Breast epithelium (tissue), 4 donors: ENCODE measurements around the gene COA4. TPM values are rescaled to one million over a fixed set of nuclear protein-coding genes. Genes with fewer than 3 reads are reported as not detected.

Experiments
- DNase-seq, 2 donors: peaks; one replicate each; pipeline ENCODE4 v3.0.0-alpha.2; 2019; ENCODE audit warnings: low spot score in 2 of 2
- H3K27ac ChIP-seq, 2 donors: fragments of 200-600 bp; sonication (generic) in 1 of 2; one replicate each; pipeline ENCODE4 v1.5.1; 2016 to 2019; ENCODE audit warnings: mild to moderate bottlenecking in 1 of 2
- H3K27me3 ChIP-seq, 2 donors: fragments of 200-600 bp; sonication (generic) in 1 of 2; one replicate each; pipeline versions ENCODE4 v1.5.1 to v1.6.0; 2017 to 2019; ENCODE audit warnings: control low read depth in 1 of 2, mild to moderate bottlenecking in 1 of 2
- H3K36me3 ChIP-seq: fragments of 200-600 bp; one replicate; pipeline ENCODE4 v1.5.1; 2019
- H3K4me1 ChIP-seq, 2 donors: fragments of 200-600 bp; sonication (generic); one replicate each; pipeline ENCODE4 v1.5.1; 2016 to 2019; ENCODE audit warnings: control low read depth in 1 of 2
- H3K4me3 ChIP-seq, 3 donors: fragments of 200-600 bp; sonication (generic); 1 replicate in 2 of 3; 2 replicates in 1 of 3; pipeline ENCODE4 v1.5.1; 2016 to 2019; ENCODE audit warnings: mild to moderate bottlenecking in 3 of 3, moderate library complexity in 2 of 3
- H3K9me3 ChIP-seq, 2 donors: fragments of 200-600 bp; sonication (generic) in 1 of 2; one replicate each; pipeline ENCODE4 v1.5.1; 2016 to 2019; ENCODE audit warnings: control low read depth in 1 of 2
- POLR2A ChIP-seq: fragments of 450-650 bp; IDR thresholded peaks from one replicate; pipeline ENCODE4 v1.6.1; 2016; ENCODE audit warnings: antibody characterized with exemption, mild to moderate bottlenecking, moderate library complexity
- POLR2AphosphoS5 ChIP-seq, 3 donors: sonication (generic); formaldehyde crosslinking; IDR thresholded peaks; one replicate each; pipeline ENCODE4 v1.6.1; 2017; ENCODE audit warnings: antibody characterized with exemption in 3 of 3
- intact Hi-C: fragments of 100-400 bp; cut with DNase I; formaldehyde crosslinking; loops from one replicate; pipeline ENCODE4 v1.15.1; 2023; ENCODE audit warnings: low total_unique reads
- total RNA-seq, 3 donors: library from RNA; depleted of rRNA; stranded (reverse); fragments of >200 nt; gene quantifications; one replicate each; pipeline ENCODE4 v1.1.0, GENCODE V29; 2016
- TF ChIP-seq, protein P1 (sequence below), 3 donors: fragments of 450-650 bp; IDR thresholded peaks; one replicate each; pipeline ENCODE4 v1.5.1; 2016 to 2017; ENCODE audit warnings: antibody characterized with exemption in 3 of 3, mild to moderate bottlenecking in 3 of 3, moderate library complexity in 3 of 3

Gene COA4
- total RNA-seq, 3 donors from 2014 or later: 58.9 to 76.7 (median 74.2) TPM

DNA sequence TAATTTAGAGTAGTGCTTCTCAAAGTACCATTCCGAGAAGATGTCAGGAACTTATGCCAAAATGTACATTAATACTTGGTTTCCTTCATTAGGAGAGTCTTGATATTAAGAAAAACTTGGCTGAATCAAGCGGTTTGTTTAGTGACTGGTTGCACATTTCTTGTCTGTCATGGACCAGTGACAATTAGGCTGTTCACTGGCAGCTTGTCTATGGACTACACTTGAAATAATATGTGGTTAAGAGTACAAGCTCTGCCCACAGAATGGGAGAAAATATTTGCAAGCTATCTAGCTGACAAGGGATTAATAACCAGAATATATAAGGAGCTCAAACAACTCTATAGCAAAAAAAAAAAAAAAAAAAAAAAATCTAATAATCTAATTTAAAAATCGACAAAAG is 24.6 kb downstream of the COA4 start:
- no peaks in the 10 kb centered on the region for H3K9me3 ChIP-seq
- H3K4me3 ChIP-seq: no peak overlapping the region
- H3K4me1 ChIP-seq: no peaks in the 10 kb centered on the region
- no peaks in the 10 kb centered on the region for H3K36me3 ChIP-seq
- H3K27me3 ChIP-seq: no peaks in the 10 kb centered on the region
- DNase-seq: no peak
- intact Hi-C loops: no loop called here
- TF ChIP-seq POLR2A (no peak), POLR2AphosphoS5 (IDR thresholded peaks at IDR 0.05) (no peak)
- TF ChIP-seq, protein P1, sequence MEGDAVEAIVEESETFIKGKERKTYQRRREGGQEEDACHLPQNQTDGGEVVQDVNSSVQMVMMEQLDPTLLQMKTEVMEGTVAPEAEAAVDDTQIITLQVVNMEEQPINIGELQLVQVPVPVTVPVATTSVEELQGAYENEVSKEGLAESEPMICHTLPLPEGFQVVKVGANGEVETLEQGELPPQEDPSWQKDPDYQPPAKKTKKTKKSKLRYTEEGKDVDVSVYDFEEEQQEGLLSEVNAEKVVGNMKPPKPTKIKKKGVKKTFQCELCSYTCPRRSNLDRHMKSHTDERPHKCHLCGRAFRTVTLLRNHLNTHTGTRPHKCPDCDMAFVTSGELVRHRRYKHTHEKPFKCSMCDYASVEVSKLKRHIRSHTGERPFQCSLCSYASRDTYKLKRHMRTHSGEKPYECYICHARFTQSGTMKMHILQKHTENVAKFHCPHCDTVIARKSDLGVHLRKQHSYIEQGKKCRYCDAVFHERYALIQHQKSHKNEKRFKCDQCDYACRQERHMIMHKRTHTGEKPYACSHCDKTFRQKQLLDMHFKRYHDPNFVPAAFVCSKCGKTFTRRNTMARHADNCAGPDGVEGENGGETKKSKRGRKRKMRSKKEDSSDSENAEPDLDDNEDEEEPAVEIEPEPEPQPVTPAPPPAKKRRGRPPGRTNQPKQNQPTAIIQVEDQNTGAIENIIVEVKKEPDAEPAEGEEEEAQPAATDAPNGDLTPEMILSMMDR (IDR thresholded peaks at IDR 0.05): no peak
- H3K27ac ChIP-seq: no peak overlapping the region

DNA sequence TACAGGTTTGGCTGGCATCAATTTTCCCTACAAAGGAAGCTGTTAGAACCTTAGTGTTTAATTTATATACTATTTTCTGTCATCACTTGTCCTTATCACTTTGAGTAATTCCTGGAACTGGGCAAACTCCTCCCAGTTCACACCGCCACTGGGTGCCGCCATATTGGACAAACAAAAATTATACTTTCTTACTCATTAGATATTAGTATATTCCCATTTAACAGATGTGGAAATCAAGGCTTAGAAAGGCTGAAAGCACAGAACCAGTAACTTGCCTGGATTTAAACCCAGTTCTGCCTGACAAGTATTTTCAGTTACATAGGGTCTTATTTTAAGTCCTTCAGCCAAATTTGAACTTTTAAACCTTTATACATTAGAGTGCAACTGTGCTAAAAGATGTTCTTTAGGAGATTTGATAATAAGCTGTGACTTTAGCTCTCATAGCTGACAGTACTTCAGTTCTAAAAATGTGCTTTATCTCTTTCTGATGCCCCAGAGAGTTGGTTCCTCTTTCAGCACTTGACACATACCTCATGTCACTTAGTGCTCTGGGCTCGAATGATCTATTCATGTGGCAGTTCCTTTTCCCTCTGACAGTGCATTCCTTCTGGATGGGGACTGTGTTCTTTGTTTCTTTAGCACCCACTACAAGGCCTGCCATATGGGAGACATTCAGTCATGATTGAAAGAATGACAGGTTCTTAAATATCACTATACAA is 25.4 kb downstream of the COA4 start:
- no peaks in the 10 kb centered on the region for H3K9me3 ChIP-seq
- H3K36me3 ChIP-seq: no peaks in the 10 kb centered on the region
- no peaks in the 10 kb centered on the region for H3K27me3 ChIP-seq
- no peaks in the 10 kb centered on the region for H3K4me1 ChIP-seq
- H3K4me3 ChIP-seq: no peak overlapping the region
- no peak for DNase-seq
- H3K27ac ChIP-seq: no peak overlapping the region
- intact Hi-C loops: no loop called here
- TF ChIP-seq, protein P1 (IDR thresholded peaks at IDR 0.05): no peak
- TF ChIP-seq POLR2A (no peak), POLR2AphosphoS5 (IDR thresholded peaks at IDR 0.05) (no peak)

DNA sequence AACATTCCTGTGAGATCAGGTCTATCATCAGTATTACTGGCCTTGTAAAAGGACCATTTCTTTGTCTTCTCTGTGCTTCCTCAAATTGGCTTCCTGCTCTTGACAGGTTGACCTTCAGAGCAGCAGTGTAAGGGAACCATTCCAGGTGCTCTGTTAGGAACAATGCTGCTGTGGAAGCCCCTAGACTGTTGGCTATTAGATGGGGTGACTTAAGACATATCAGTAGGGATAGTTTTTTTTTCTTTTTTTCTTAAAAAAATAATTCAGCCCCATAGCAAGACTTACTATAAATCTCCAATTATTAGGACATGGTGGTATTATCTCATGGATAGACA is 37.6 kb downstream of the COA4 start:
- TF ChIP-seq POLR2AphosphoS5 (IDR thresholded peaks at IDR 0.05) (no peak), POLR2A (no peak)
- TF ChIP-seq, protein P1 (IDR thresholded peaks at IDR 0.05): no peak
- Histone ChIP-seq H3K4me3 (no peak overlapping the region), H3K27ac (no peak overlapping the region), H3K9me3 (no peaks in the 10 kb centered on the region), H3K36me3 (no peaks in the 10 kb centered on the region), H3K27me3 (no peaks in the 10 kb centered on the region), H3K4me1 (no peaks in the 10 kb centered on the region)
- DNase-seq: no peak
- intact Hi-C loops: no loop called here

DNA sequence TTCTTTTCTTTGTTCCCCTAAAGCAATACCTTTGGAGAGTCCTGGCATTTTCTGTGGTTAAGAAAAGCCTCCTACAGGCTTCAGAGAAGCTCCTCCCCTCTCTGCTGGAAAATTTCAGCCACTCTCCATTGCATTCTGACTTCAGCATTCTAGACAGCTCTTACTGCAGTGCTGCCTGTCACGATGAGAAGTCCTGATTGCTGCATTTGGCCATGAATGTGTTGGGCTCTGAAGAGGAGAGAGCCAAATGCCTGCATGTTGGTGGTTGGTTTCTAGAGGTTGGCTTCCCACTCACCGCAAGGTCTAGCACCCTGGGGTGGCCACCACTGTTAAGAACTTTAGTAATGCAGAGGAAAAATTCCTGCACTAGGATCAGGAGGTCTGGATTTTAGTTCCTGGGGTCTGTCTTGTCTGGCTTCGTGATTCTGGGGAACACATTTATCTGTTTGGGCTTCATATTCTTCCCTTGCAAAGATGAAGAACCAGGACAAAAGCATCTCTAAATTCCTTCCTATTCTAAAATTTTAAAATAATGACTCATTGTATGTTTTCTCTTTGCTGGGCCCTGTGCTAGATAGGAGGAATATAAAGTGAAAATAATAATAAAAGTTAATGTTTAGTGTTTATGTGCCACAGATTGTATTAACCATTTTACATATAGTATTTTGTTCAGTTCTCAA is 38.1 kb downstream of the COA4 start:
- Histone ChIP-seq H3K36me3 (no peaks in the 10 kb centered on the region), H3K4me3 (no peak overlapping the region), H3K4me1 (no peaks in the 10 kb centered on the region), H3K27me3 (no peaks in the 10 kb centered on the region), H3K27ac (no peak overlapping the region), H3K9me3 (no peaks in the 10 kb centered on the region)
- DNase-seq: no peak
- intact Hi-C loops: no loop called here
- TF ChIP-seq POLR2A: no peak
- TF ChIP-seq, protein P1 (IDR thresholded peaks at IDR 0.05): no peak
- no peak for TF ChIP-seq POLR2AphosphoS5 (IDR thresholded peaks at IDR 0.05)

DNA sequence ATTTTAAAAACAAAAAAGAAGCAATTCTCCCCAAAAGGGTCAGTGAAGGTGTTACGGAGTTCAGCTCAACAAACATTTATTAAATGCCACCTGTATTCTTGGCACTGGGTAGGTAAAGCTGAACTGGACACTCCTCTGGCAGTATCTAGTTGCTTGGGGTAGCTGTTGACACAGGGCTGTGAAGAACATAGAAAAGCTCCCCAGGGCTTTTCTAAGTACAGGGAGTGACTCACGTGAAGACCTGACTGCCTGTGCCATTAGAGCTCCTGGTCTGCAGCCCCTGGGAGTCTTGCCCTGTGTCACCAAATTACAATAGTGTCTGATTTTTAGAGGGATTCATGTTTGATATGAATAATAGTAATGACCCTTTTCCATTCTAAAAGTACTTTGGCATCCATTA is 43.6 kb downstream of the COA4 start:
- TF ChIP-seq, protein P1 (IDR thresholded peaks at IDR 0.05): no peak
- TF ChIP-seq POLR2AphosphoS5 (IDR thresholded peaks at IDR 0.05) (no peak), POLR2A (no peak)
- H3K9me3 ChIP-seq: no peaks in the 10 kb centered on the region
- H3K27me3 ChIP-seq: no peaks in the 10 kb centered on the region
- no peaks in the 10 kb centered on the region for H3K36me3 ChIP-seq
- H3K4me3 ChIP-seq: no peak overlapping the region
- intact Hi-C loops: no loop called here
- DNase-seq: no peak
- H3K27ac ChIP-seq: no peak overlapping the region
- H3K4me1 ChIP-seq: no peaks in the 10 kb centered on the region
